Neural cell (in vitro differentiated cells): Measurements from ENCODE around the gene RBKS. TPM values are rescaled to one million over a fixed set of nuclear protein-coding genes. Genes with fewer than 3 reads are reported as not detected.

ENCODE experiments used
- H2AFZ ChIP-seq: fragments of 200-600, 300-800 bp; sonication (generic), shearing (Covaris generic); 2 replicates; pipeline ENCODE4 v1.6.0; 2014; ENCODE audit warnings: low read depth, mild to moderate bottlenecking, antibody characterized with exemption, low read length, moderate library complexity
- H3F3A ChIP-seq: fragments of 200-600 bp; shearing (Covaris generic); 2 replicates; pipeline ENCODE4 v1.6.1; 2016; ENCODE audit warnings: mild to moderate bottlenecking, moderate library complexity, mixed read lengths, antibody characterized with exemption, low read length; ENCODE audit not compliant: insufficient read depth, poor library complexity, severe bottlenecking
- H3K27ac ChIP-seq: fragments of 200-600, 300-800 bp; sonication (generic), shearing (Covaris generic); 2 replicates; pipeline ENCODE4 v1.5.1; 2014; ENCODE audit warnings: mild to moderate bottlenecking, low read length, moderate library complexity
- H3K27me3 ChIP-seq: fragments of 300-800, 200-600 bp; sonication (generic), shearing (Covaris generic); 2 replicates; pipeline ENCODE4 v1.6.0; 2014; ENCODE audit warnings: mild to moderate bottlenecking, low read depth, low read length, moderate library complexity; ENCODE audit not compliant: insufficient read depth
- H3K36me3 ChIP-seq: fragments of 300-800, 200-600 bp; sonication (generic), shearing (Covaris generic); 2 replicates; pipeline ENCODE4 v1.5.1; 2014; ENCODE audit warnings: mild to moderate bottlenecking, antibody characterized with exemption, low read length, moderate library complexity; ENCODE audit not compliant: insufficient read depth
- H3K4me2 ChIP-seq: fragments of 300-800, 200-600 bp; sonication (generic), shearing (Covaris generic); 2 replicates; pipeline ENCODE4 v1.6.0; 2014; ENCODE audit warnings: mild to moderate bottlenecking, low read length
- H3K4me3 ChIP-seq: fragments of 300-800, 200-600 bp; sonication (generic), shearing (Covaris generic); 2 replicates; pipeline ENCODE4 v1.5.1; 2014; ENCODE audit warnings: mild to moderate bottlenecking, low read length, moderate library complexity
- H3K79me2 ChIP-seq: fragments of 200-600 bp; shearing (Covaris generic); replicated peaks from 2 replicates; pipeline ENCODE4 v1.6.0; 2014; ENCODE audit warnings: mild to moderate bottlenecking, low read length, moderate library complexity; ENCODE audit not compliant: insufficient read depth
- H3K9ac ChIP-seq: fragments of 300-800, 200-600 bp; sonication (generic), shearing (Covaris generic); 2 replicates; pipeline ENCODE4 v1.6.1; 2016; ENCODE audit warnings: mild to moderate bottlenecking, low read length, mixed read lengths
- H3K9me2 ChIP-seq: fragments of 200-600 bp; shearing (Covaris generic); 2 replicates; pipeline ENCODE4 v1.6.1; 2016; ENCODE audit warnings: mild to moderate bottlenecking, low read length, mixed read lengths; ENCODE audit not compliant: insufficient read depth
- H3K9me3 ChIP-seq: fragments of 200-600, 300-800 bp; sonication (generic), shearing (Covaris generic); 2 replicates; pipeline ENCODE4 v1.6.1; 2016; ENCODE audit warnings: mild to moderate bottlenecking, mixed run types, low read length, moderate library complexity, mixed read lengths
- H4K20me1 ChIP-seq: fragments of 200-600 bp; shearing (Covaris generic); 2 replicates; pipeline ENCODE4 v1.6.1; 2016; ENCODE audit warnings: mild to moderate bottlenecking, mixed run types; ENCODE audit not compliant: insufficient read depth
- CTCF ChIP-seq: fragments of 450-650 bp; IDR thresholded peaks from 2 replicates; pipeline ENCODE4 v1.5.1; 2014; ENCODE audit warnings: antibody characterized with exemption, mild to moderate bottlenecking, moderate library complexity; ENCODE audit not compliant: poor library complexity, severe bottlenecking
- EP300 ChIP-seq: fragments of 450-650 bp; conservative IDR thresholded peaks from 2 replicates; pipeline ENCODE4 v1.6.1; 2014; ENCODE audit warnings: antibody characterized with exemption, mild to moderate bottlenecking, moderate library complexity; ENCODE audit not compliant: poor library complexity, severe bottlenecking
- EZH2 ChIP-seq: fragments of 200-600, 300-800 bp; shearing (Covaris generic), sonication (generic); IDR thresholded peaks from 2 replicates; pipeline ENCODE4 v1.6.1; 2014; ENCODE audit warnings: antibody characterized with exemption, low read length, borderline replicate concordance, mild to moderate bottlenecking; ENCODE audit not compliant: insufficient read depth, poor library complexity, severe bottlenecking
- MXI1 ChIP-seq: fragments of 450-650 bp; conservative IDR thresholded peaks from 2 replicates; pipeline ENCODE4 v1.6.1; 2014; ENCODE audit warnings: antibody characterized with exemption, mild to moderate bottlenecking; ENCODE audit not compliant: poor library complexity, severe bottlenecking
- POLR2AphosphoS5 ChIP-seq: IDR thresholded peaks from 2 replicates; pipeline ENCODE4 v1.6.1; 2012
- RAD21 ChIP-seq: fragments of 450-650 bp; conservative IDR thresholded peaks from 2 replicates; pipeline ENCODE4 v1.6.1; 2014; ENCODE audit warnings: antibody characterized with exemption, mild to moderate bottlenecking, moderate library complexity
- SMC3 ChIP-seq: fragments of 450-650 bp; conservative IDR thresholded peaks from 2 replicates; pipeline ENCODE4 v1.6.1; 2014; ENCODE audit warnings: antibody characterized with exemption, mild to moderate bottlenecking, moderate library complexity; ENCODE audit not compliant: poor library complexity
- TAF1 ChIP-seq: IDR thresholded peaks from 2 replicates; pipeline ENCODE4 v1.6.1; 2012; ENCODE audit warnings: low read depth
- polyA plus RNA-seq: library from polyadenylated mRNA; depleted of rRNA; stranded (reverse); fragments of >200 nt; gene quantifications from 2 replicates; pipeline ENCODE4 v1.2.3, GENCODE V29; 2014
- TF ChIP-seq, protein P1 (sequence below): IDR thresholded peaks from 2 replicates; pipeline ENCODE4 v1.6.1; 2012; ENCODE audit warnings: borderline replicate concordance

The RBKS gene
- polyA plus RNA-seq, 1 donor from 2014 or later: 5.4 TPM

GRCh38 chr2:27781496-27781895 lies 108.7 kb downstream of the RBKS start:
- peaks cover 17% of the 10 kb centered on the region for H3K79me2 ChIP-seq

GRCh38 chr2:27779417-27780055 lies 110.7 kb downstream of the RBKS start:
- Histone ChIP-seq H3K27me3 (no peaks in the 10 kb centered on the region), H3F3A (no peaks in the 10 kb centered on the region), H3K79me2 (peaks cover 23% of the 10 kb centered on the region), H3K4me2 (no peak overlapping the region), H3K9ac (no peak overlapping the region), H2AFZ (no peak overlapping the region), H3K4me3 (no peak overlapping the region), H3K36me3 (peaks cover 2% of the 10 kb centered on the region), H3K27ac (no peak overlapping the region), H4K20me1 (no peaks in the 10 kb centered on the region), H3K9me2 (no peaks in the 10 kb centered on the region), H3K9me3 (no peaks in the 10 kb centered on the region)
- TF ChIP-seq SMC3 (no peak), TAF1 (no peak), RAD21 (no peak), CTCF (no peak), MXI1 (no peak), EZH2 (no peak), POLR2AphosphoS5 (no peak)
- TF ChIP-seq, protein P1, sequence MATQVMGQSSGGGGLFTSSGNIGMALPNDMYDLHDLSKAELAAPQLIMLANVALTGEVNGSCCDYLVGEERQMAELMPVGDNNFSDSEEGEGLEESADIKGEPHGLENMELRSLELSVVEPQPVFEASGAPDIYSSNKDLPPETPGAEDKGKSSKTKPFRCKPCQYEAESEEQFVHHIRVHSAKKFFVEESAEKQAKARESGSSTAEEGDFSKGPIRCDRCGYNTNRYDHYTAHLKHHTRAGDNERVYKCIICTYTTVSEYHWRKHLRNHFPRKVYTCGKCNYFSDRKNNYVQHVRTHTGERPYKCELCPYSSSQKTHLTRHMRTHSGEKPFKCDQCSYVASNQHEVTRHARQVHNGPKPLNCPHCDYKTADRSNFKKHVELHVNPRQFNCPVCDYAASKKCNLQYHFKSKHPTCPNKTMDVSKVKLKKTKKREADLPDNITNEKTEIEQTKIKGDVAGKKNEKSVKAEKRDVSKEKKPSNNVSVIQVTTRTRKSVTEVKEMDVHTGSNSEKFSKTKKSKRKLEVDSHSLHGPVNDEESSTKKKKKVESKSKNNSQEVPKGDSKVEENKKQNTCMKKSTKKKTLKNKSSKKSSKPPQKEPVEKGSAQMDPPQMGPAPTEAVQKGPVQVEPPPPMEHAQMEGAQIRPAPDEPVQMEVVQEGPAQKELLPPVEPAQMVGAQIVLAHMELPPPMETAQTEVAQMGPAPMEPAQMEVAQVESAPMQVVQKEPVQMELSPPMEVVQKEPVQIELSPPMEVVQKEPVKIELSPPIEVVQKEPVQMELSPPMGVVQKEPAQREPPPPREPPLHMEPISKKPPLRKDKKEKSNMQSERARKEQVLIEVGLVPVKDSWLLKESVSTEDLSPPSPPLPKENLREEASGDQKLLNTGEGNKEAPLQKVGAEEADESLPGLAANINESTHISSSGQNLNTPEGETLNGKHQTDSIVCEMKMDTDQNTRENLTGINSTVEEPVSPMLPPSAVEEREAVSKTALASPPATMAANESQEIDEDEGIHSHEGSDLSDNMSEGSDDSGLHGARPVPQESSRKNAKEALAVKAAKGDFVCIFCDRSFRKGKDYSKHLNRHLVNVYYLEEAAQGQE: no peak

More at GRCh38 chr2:27781496-27781895, 108.7 kb downstream of the RBKS start:
- Histone ChIP-seq H2AFZ (no peak overlapping the region), H3K9ac (no peak overlapping the region), H3K27me3 (no peaks in the 10 kb centered on the region), H4K20me1 (no peaks in the 10 kb centered on the region), H3K36me3 (no peaks in the 10 kb centered on the region), H3F3A (no peaks in the 10 kb centered on the region), H3K9me3 (no peaks in the 10 kb centered on the region), H3K9me2 (no peaks in the 10 kb centered on the region), H3K4me2 (no peak overlapping the region), H3K27ac (no peak overlapping the region), H3K4me3 (no peak overlapping the region)
- TF ChIP-seq MXI1 (no peak), RAD21 (no peak), TAF1 (no peak), EP300 (no peak), POLR2AphosphoS5 (no peak), SMC3 (no peak), EZH2 (no peak), CTCF (no peak)
- TF ChIP-seq, protein P1: no peak
